GM19372 (cell line): ENCODE measurements around the gene LRRC28.
A peak's percentile ranks its signal among the peaks of the same experiment; 100 is the strongest.

Experiments used
- ATAC-seq: cut with Tn5 transposase; IDR thresholded peaks from one replicate; pipeline ENCODE4 v1.9.1; 2021; ENCODE audit warnings: mild to moderate bottlenecking, low read depth, moderate library complexity; ENCODE audit not compliant: unreplicated experiment

The LRRC28 gene

GRCh38 chr15:99432271-99433025 lies 181.2 kb downstream of the LRRC28 start:
- ATAC-seq, result no peak

GRCh38 chr15:99433026-99433756 lies 181.9 kb downstream of the LRRC28 start:
- ATAC-seq, result peak; percentile 49

GRCh38 chr15:99433757-99434450 lies 182.6 kb downstream of the LRRC28 start:
- ATAC-seq, result no peak

GRCh38 chr15:99434506-99435112 lies 183.3 kb downstream of the LRRC28 start:
- no peak for ATAC-seq

GRCh38 chr15:99435113-99435695 lies 183.9 kb downstream of the LRRC28 start:
- ATAC-seq, result no peak

- ATAC-seq, result no peak
Observed at GRCh38 chr15:99435877-99436541, 184.7 kb downstream of the LRRC28 start.

GRCh38 chr15:99436542-99437314 lies 185.4 kb downstream of the LRRC28 start:
- ATAC-seq, result no peak

GRCh38 chr15:99437315-99438223 lies 186.3 kb downstream of the LRRC28 start:
- ATAC-seq, result no peak

GRCh38 chr15:99438224-99438585 lies 186.9 kb downstream of the LRRC28 start:
- no peak for ATAC-seq

- ATAC-seq, result no peak
Observed at GRCh38 chr15:99438691-99439523, 187.6 kb downstream of the LRRC28 start.

- no peak for ATAC-seq
Observed at GRCh38 chr15:99439524-99439835, 188.2 kb downstream of the LRRC28 start.

- no peak for ATAC-seq
Observed at GRCh38 chr15:99440029-99440428, 188.7 kb downstream of the LRRC28 start.
